OCI-LY1 (cell line): ENCODE results near the gene TBX5.

ENCODE experiments used
- CTCF ChIP-seq: fragments of 200-600 bp; sonication (generic), shearing (Covaris generic); IDR thresholded peaks from 2 replicates; pipeline ENCODE4 v1.5.1; 2017; ENCODE audit warnings: mild to moderate bottlenecking, antibody characterized with exemption, low read length, moderate library complexity, mixed read lengths
- EZH2 ChIP-seq: fragments of 200-600 bp; sonication (generic), shearing (Covaris generic); IDR thresholded peaks from 2 replicates; pipeline ENCODE4 v1.8.0; 2017; ENCODE audit warnings: borderline replicate concordance, mixed run types, mild to moderate bottlenecking, antibody characterized with exemption, low read length, moderate library complexity, mixed read lengths

GRCh38 chr12:114342656-114343055 is 63.3 kb downstream of the TBX5 start:
- TF ChIP-seq CTCF: no peak
- no peak for TF ChIP-seq EZH2
